K562 (cell line): ENCODE measurements around the gene IL24. TPM values are rescaled to one million over a fixed set of nuclear protein-coding genes. Genes with fewer than 3 reads are reported as not detected.

Source experiments
- CEBPG ChIP-seq, 3 experiments: fragments of 200-800 bp in 1 of 3; sonication (Bioruptor generic) in 1 of 3; sonication (generic) in 1 of 3; formaldehyde crosslinking in 1 of 3; IDR thresholded peaks in 2 of 3; conservative IDR thresholded peaks in 1 of 3; 2 replicates each; pipeline versions ENCODE4 v1.6.1 to v1.8.0; 2016 to 2022; ENCODE audit warnings: missing compliant biosample characterization in 2 of 3, missing genetic modification characterization in 2 of 3, mild to moderate bottlenecking in 1 of 3, missing genetic modification reagents in 1 of 3
- CREB5 ChIP-seq: fragments of 250-450 bp; sonication (Bioruptor Pico); IDR thresholded peaks from 2 replicates; pipeline ENCODE4 v1.5.0; 2020; ENCODE audit warnings: mild to moderate bottlenecking
- E2F1 ChIP-seq: sonication (generic); formaldehyde crosslinking; IDR thresholded peaks from 2 replicates; pipeline ENCODE4 v1.8.1; 2023; ENCODE audit warnings: mild to moderate bottlenecking, missing genetic modification reagents, moderate library complexity
- HBP1 ChIP-seq: fragments of 450-650 bp; formaldehyde crosslinking; IDR thresholded peaks from 2 replicates; pipeline ENCODE4 v1.4.0; 2022; ENCODE audit warnings: missing genetic modification characterization
- IRF9 ChIP-seq: fragments of 450-650 bp; IDR thresholded peaks from 2 replicates; pipeline ENCODE4 v1.6.1; 2016; ENCODE audit warnings: missing biosample characterization, missing genetic modification characterization
- KDM1A ChIP-seq, 2 experiments: fragments of 450-650 bp; IDR thresholded peaks; 2 replicates each; pipeline ENCODE4 v1.6.1; 2016; ENCODE audit warnings: mild to moderate bottlenecking in 2 of 2
- RAD21 ChIP-seq, 2 experiments: fragments of 250-450 bp in 1 of 2; fragments of 450-650 bp in 1 of 2; sonication (Bioruptor Pico) in 1 of 2; formaldehyde crosslinking in 1 of 2; IDR thresholded peaks in 1 of 2; conservative IDR thresholded peaks in 1 of 2; 2 replicates each; pipeline versions ENCODE4 v1.4.0 to v1.8.0; 2020 to 2022; ENCODE audit warnings: mild to moderate bottlenecking in 2 of 2, moderate library complexity in 1 of 2
- RCOR1 ChIP-seq, 2 experiments: IDR thresholded peaks; 2 replicates each; pipeline ENCODE4 v1.6.1; 2012; ENCODE audit warnings: low read depth in 2 of 2, low read length in 2 of 2, borderline replicate concordance in 1 of 2, improper control_type of control experiment in 1 of 2
- SFPQ ChIP-seq: fragments of 200-400 bp; formaldehyde crosslinking; IDR thresholded peaks from 2 replicates; pipeline ENCODE4 v1.6.1; 2017; ENCODE audit warnings: mild to moderate bottlenecking, low read depth, low read length, moderate library complexity
- ZBTB11 ChIP-seq, 3 experiments: fragments of 200-800 bp in 1 of 3; fragments of 250-450 bp in 1 of 3; fragments of 450-650 bp in 1 of 3; sonication (Bioruptor Pico) in 1 of 3; sonication (Bioruptor generic) in 1 of 3; formaldehyde crosslinking in 1 of 3; IDR thresholded peaks; 2 replicates each; pipeline versions ENCODE4 v1.6.1 to v1.8.0; 2016 to 2022; ENCODE audit warnings: mild to moderate bottlenecking in 2 of 3, missing genetic modification characterization in 2 of 3, missing compliant biosample characterization in 1 of 3, moderate library complexity in 1 of 3
- ZFP36 ChIP-seq: fragments of 150-350 bp; IDR thresholded peaks from 2 replicates; pipeline ENCODE4 v1.6.1; 2018; ENCODE audit warnings: low read length, low read depth; ENCODE audit not compliant: partially characterized antibody
- polyA plus RNA-seq, 8 experiments: library from polyadenylated mRNA; depleted of rRNA in 4 of 8; stranded (reverse) in 5 of 8; unstranded in 3 of 8; fragments of >200 nt; fragmentation: Nextera tagmentation in 2 of 8; fragmentation: Illumina TruSeq in 1 of 8; extraction: Ambion mirVana in 2 of 8; extraction: Trizol in 1 of 8; gene quantifications; 2 replicates each; pipeline versions ENCODE4 v1.2.1 to v1.2.3, GENCODE V29; 2011 to 2014; ENCODE audit warnings: inconsistent platforms in 1 of 8, missing spikeins in 1 of 8
- total RNA-seq, 7 experiments: library from RNA; depleted of rRNA in 6 of 7; stranded (reverse); fragments of >200 nt in 6 of 7; fragmentation: Illumina TruSeq in 2 of 7; extraction: Trizol in 2 of 7; gene quantifications; 2 replicates each; pipeline versions ENCODE4 v1.2.1 to v1.2.3, GENCODE V29; 2011 to 2021; ENCODE audit warnings: low replicate concordance in 1 of 7

The IL24 gene
- total and polyA plus RNA-seq, 9 of the 15 experiments (the other 6 are each of a cell fraction or from before 2014, with no cell fraction given): 0.04 to 0.19 TPM; not detected in 7

- TF ChIP-seq CREB5 (CRISPR knock-in tag): no peak
- peak; percentile 32 for TF ChIP-seq ZFP36
- TF ChIP-seq KDM1A (IDR thresholded peaks at IDR 0.05): 0 out of 4 replicates have a peak, but pooled peaks of 1 of the 2 experiments have one; percentile 13
- TF ChIP-seq IRF9 (tag): no peak
- TF ChIP-seq CEBPG (CRISPR knock-in tag; IDR thresholded peaks at IDR 0.05): no peak
- peak in 1 of 2 experiments; percentile 35; a peak in 1 of 4 replicates for TF ChIP-seq CEBPG (tag; conservative IDR thresholded peaks at IDR 0.05 in 1 of 2, IDR thresholded peaks at IDR 0.05 in 1 of 2)
- no peak for TF ChIP-seq SFPQ
- no peak for TF ChIP-seq ZBTB11 (CRISPR knock-in tag; IDR thresholded peaks at IDR 0.05)
- TF ChIP-seq HBP1 (CRISPR knock-in tag): no peak
- peak; percentile 71 to 76 for TF ChIP-seq RAD21 (CRISPR knock-in tag; conservative IDR thresholded peaks at IDR 0.05 in 1 of 2, IDR thresholded peaks at IDR 0.05 in 1 of 2)
- peak; percentile 53 for TF ChIP-seq E2F1 (CRISPR knock-in tag)
- TF ChIP-seq RCOR1 (IDR thresholded peaks at IDR 0.05; ENCODE audit: borderline replicate concordance in 1 of 2, low read depth in 2 of 2, low read length in 2 of 2): peak in 1 of 2 experiments; percentile 67; a peak in 1 of 4 replicates
Observed at GRCh38 chr1:206864939-206865671, 32.1 kb upstream of the IL24 start, which contains the start of gene IL20 (continued).
